Neural crest cell (in vitro differentiated cells): Measurements from ENCODE around the gene CSDE1. TPM values are rescaled to one million over a fixed set of nuclear protein-coding genes. Genes with fewer than 3 reads are reported as not detected.
"Not testable (repeated sequence)": the region's sequence is repeated elsewhere in the genome, so short reads cannot be mapped to it uniquely, and the experiment has no call there.

ENCODE experiments used
- DNase-seq: peaks from one replicate; pipeline ENCODE4 v3.0.0; 2021; ENCODE audit warnings: low read depth, mixed read lengths, low spot score
- H3K27ac Mint-ChIP-seq: one replicate; pipeline ENCODE4 v1.8.0; 2021; ENCODE audit warnings: mild to moderate bottlenecking, mixed read lengths; ENCODE audit not compliant: unreplicated experiment
- H3K27me3 Mint-ChIP-seq: 2 replicates; pipeline ENCODE4 v1.8.0; 2021; ENCODE audit warnings: low read depth, mild to moderate bottlenecking, mixed read lengths
- H3K36me3 Mint-ChIP-seq: 2 replicates; pipeline ENCODE4 v1.8.0; 2021; ENCODE audit warnings: low read depth, mild to moderate bottlenecking, mixed read lengths
- H3K4me1 Mint-ChIP-seq: 2 replicates; pipeline ENCODE4 v1.8.0; 2021; ENCODE audit warnings: mixed read lengths
- H3K4me3 Mint-ChIP-seq: one replicate; pipeline ENCODE4 v1.8.0; 2021; ENCODE audit warnings: mild to moderate bottlenecking, mixed read lengths
- H3K9me3 Mint-ChIP-seq: 2 replicates; pipeline ENCODE4 v1.8.0; 2021; ENCODE audit warnings: mixed read lengths
- CTCF ChIP-seq: fragments of 200-600 bp; sonication (generic); conservative IDR thresholded peaks from 2 replicates; pipeline ENCODE4 v1.5.0; 2021; ENCODE audit warnings: antibody characterized with exemption, mild to moderate bottlenecking
- total RNA-seq: library from RNA; stranded (reverse); gene quantifications from 2 replicates; pipeline ENCODE4 v1.2.1, GENCODE V29; 2021

The CSDE1 gene
- total RNA-seq, 1 donor from 2014 or later, result 659 TPM

GRCh38 chr1:114780344-114781226, 22.8 kb upstream of the CSDE1 start, which contains the start of gene SIKE1:
TSS of gene SIKE1 (minus strand) at chr1:114780685. CDS start at chr1:114780607, 78 bp downstream.
- DNase-seq, result peak; percentile 75
- Mint-ChIP-seq H3K27ac (peak within 1 kb of the TSS; percentile 96), H3K4me1 (peaks cover 26% of the 10 kb centered on the region), H3K27me3 (peaks cover 37% of the 10 kb centered on the region), H3K36me3 (no peaks in the 10 kb centered on the region), H3K4me3 (peak within 1 kb of the TSS; percentile 100), H3K9me3 (no peaks in the 10 kb centered on the region)
- TF ChIP-seq CTCF, result peak; percentile 12

DNA sequence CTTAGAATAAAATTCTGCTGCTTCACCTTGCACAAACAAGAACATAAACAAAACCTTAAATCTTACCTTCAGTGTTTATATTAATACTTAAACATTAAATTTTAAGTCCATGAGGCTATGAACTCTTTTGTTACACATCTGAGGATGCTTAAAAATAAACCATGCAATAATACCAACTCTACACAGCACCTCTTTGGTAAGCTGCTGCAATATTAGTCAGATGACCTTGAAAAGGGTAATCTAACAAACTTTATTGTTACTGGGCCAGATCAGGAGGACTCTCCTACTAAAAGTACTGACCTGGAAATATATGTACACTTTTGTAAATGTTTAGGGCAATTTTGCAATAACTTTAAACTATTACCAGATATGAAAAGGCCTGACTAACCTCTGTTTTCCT, 21.9 kb upstream of the CSDE1 start:
- peaks cover 26% of the 10 kb centered on the region for H3K4me1 Mint-ChIP-seq
- no peaks in the 10 kb centered on the region for H3K9me3 Mint-ChIP-seq
- H3K36me3 Mint-ChIP-seq, result no peaks in the 10 kb centered on the region
- TF ChIP-seq CTCF, result no peak
- peaks cover 29% of the 10 kb centered on the region for H3K27me3 Mint-ChIP-seq
- H3K27ac Mint-ChIP-seq, result no peak overlapping the region
- H3K4me3 Mint-ChIP-seq, result peak overlapping the region; percentile 100
- no peak for DNase-seq

DNA sequence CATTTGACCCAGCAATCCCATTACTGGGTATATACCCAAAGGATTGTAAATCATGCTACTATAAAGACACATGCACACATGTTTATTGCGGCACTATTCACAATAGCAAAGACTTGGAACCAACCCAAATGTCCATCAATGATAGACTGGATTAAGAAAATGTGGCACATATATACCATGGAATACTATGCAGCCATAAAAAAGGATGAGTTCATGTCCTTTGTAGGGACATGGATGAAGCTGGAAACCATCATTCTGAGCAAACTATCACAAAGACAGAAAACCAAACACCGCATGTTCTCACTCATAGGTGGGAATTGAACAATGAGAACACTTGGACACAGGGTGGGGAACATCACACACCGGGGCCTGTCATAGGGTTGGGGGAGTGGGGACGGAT, 18.9 kb upstream of the CSDE1 start:
- H3K27ac Mint-ChIP-seq, H3K9me3 Mint-ChIP-seq, H3K4me3 Mint-ChIP-seq, H3K27me3 Mint-ChIP-seq, H3K36me3 Mint-ChIP-seq, DNase-seq: not testable (repeated sequence)
- H3K4me1 Mint-ChIP-seq, result peaks cover 26% of the 10 kb centered on the region

- Mint-ChIP-seq H3K4me3 (no peak overlapping the region), H3K27me3 (no peaks in the 10 kb centered on the region), H3K36me3 (peaks cover 2% of the 10 kb centered on the region), H3K9me3 (no peaks in the 10 kb centered on the region), H3K27ac (no peak overlapping the region), H3K4me1 (no peaks in the 10 kb centered on the region)
- no peak for TF ChIP-seq CTCF
- no peak for DNase-seq
Observed at GRCh38 chr1:114771992-114772391, 14.2 kb upstream of the CSDE1 start.

GRCh38 chr1:114770989-114771388, 13.2 kb upstream of the CSDE1 start:
- Mint-ChIP-seq H3K36me3 (peaks cover 2% of the 10 kb centered on the region), H3K9me3 (no peaks in the 10 kb centered on the region), H3K4me1 (no peaks in the 10 kb centered on the region), H3K4me3 (no peak overlapping the region), H3K27me3 (no peaks in the 10 kb centered on the region), H3K27ac (no peak overlapping the region)
- DNase-seq, result no peak
- TF ChIP-seq CTCF, result no peak

DNA sequence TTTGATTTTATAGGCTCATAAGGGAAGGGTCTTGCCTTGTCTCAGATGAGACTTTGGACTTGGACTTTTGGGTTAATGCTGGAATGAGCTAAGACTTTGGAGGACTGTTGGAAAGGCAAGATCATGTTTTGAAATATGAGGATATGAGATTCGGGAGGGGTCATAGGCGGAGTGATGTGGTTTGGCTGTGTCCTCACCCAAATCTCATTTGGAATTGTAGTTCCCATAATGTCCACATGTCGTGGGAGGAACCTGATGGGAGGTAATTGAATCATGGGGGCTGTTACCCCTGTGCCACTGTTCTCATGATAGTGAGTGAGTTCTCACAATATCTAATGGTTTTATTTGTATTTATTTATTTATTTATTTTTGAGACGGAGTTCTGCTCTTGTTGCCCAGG, 6.9 kb upstream of the CSDE1 start:
- Mint-ChIP-seq H3K9me3 (peaks cover 2% of the 10 kb centered on the region), H3K27ac (no peak overlapping the region), H3K36me3 (peaks cover 2% of the 10 kb centered on the region), H3K4me3 (no peak overlapping the region), H3K27me3 (no peaks in the 10 kb centered on the region), H3K4me1 (no peaks in the 10 kb centered on the region)
- peak; percentile 37 for TF ChIP-seq CTCF
- no peak for DNase-seq
